NCI-H446 treated with DMSO at 0.1 percent for 48 hours (cell line): Measurements from ENCODE around the gene PDP2.
"Not testable (repeated sequence)": the region's sequence is repeated elsewhere in the genome, so short reads cannot be mapped to it uniquely, and the experiment has no call there.

Source experiments
- DNase-seq: peaks from one replicate; lab custom pipeline; 2025; lab: John Stamatoyannopoulos, UW

PDP2 gene

DNA sequence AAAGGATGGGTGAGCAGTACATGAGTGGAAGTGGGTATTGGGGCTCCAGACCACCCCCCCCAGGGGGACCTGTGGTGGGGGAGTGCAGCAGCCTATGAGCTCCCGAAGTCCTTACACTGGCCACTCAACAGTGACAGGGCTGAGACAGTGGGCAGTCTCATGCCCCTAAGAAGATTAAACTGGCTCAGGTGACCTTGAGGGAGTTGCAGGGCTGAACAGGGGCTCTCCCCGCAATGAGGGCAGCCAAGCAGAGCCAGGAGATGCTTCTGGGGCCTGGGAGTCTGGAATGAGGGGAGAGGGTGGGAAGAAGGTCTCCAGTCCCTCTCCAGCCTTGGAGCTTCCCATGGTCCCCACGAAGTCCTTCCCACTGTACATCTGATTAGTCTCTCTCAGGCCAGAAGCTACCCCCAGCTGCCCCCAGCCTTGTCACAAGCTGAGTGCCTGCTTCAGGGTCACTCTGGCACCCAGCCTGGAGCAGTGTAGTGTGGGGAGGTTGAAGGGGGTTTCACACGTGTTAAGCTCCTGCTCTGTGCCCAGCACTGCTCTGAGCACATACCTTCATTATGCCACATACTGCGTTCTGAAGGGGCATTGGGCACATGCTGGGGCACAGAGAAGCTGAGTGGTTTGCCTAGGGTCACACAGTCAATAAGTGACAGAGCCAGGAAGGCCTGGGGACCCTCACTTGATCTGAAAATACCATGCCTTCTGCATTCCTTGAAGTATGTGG lies 39.4 kb downstream of the PDP2 start:
- DNase-seq, result no peak

GRCh38 chr16:66920299-66920590 lies 39.9 kb downstream of the PDP2 start:
- DNase-seq, result no peak

- DNase-seq, result no peak
Measured at GRCh38 chr16:66920924-66921680, 40.8 kb downstream of the PDP2 start.

- DNase-seq, result no peak
Measured at GRCh38 chr16:66921729-66922450, 41.6 kb downstream of the PDP2 start.

DNA sequence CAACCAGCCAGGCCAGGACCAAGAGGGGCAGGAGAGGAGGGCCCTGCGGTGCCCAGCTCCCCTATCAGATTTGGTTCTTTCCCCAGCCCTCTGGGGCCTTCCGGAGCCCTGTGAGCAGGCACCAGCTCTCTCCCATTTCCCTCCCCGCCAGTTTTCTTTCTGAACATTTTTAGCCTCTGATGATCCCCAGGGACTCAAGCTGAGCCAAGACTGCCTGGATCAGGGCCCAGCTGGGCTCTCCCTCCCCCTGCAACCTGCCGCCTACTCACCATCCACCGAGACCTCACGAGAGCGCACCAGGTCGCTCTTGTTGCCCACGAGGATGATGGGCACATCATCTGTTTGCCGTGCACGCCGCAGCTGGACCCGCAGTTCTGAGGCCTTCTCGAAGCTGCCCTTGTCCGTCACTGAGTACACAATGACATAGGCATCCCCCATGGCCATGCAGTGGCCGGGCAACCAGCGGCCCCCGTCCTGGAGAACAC lies 43.0 kb downstream of the PDP2 start:
- DNase-seq, result peak; percentile 72

DNA sequence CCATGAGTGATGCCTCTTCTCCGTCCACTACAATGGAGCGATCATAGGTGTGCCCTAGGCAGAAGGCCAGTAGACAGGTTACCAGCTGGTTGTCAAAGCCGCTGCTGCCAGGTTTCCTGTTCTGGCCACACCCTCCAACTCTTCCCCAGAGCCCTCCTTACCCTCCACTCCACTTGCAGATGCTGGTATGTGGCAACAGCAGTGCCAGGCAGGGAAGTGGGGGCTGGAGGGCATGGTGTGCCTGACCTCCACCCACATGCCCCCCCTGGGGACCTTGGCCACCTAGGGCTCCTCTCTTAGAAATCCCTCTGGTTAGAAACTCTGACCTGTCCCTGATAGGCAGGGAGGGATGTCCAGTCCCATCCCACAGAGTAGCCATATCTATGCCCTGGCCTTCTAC lies 43.6 kb downstream of the PDP2 start:
- no peak for DNase-seq

DNA sequence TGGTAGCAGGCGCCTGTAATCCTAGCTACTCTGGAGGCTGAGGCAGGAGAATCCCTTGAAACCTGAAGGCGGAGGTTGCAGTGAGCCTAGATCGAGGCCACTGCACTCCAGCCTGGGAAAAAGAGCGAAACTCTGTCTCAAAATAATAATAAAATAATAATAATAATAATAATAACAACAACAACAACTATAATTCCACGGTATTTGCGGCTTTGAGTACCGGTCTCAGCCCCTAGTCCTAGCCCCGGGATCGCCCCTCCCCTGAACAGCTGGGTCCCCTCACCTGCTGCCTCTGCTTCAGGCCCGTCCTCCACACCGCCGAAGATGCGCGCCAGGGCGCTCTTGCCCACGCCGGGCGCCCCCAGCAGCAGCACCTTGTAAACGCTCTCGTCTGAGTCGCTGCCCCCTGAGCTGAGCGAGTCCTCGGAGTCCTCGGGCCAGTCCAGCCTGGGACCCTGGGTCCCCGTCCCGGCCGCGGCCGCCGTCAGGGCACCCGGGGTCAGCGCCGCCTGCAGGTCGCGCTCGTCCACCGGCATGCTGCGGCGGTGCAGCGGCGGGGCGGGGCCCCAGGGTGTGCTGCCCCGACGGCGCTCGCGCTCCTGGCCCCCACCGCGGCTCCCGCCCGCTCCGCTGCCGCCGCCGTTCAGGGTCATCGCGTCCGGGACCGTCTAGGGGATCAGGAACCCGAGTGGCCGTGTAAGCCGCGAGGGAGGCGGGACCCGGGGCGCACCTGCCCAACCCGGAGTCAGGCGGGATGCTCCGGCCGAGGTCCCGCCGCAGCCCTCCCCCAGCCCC lies 44.4 kb downstream of the PDP2 start:
- no peak for DNase-seq

DNA sequence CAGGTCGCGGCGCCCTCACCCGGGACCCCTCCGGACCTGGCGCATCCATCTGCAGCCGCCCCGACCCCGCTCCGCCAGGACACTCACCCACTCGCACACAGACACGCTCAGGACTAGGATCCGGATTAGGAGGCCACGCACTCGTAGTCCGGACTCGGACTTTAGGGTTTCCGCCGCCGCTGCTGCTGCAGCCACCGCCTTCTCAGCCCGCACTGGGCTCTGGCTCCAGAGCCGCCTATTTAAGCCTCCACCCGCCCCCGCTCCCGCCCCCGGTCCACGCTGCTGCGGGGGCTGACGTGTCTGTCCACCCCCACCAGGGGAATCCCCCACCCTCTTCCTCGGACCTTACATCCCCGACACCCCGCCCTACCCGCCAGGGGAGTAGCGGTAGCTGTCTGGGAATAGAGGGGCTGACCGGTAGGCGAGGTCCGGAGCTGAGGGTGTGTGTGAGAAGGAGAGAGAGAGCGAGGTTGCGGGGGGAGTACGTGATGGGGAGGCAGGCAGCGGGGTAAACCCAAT lies 45.1 kb downstream of the PDP2 start, which contains the start of gene RRAD:
RRAD (minus strand) TSS at position 214 of the 519 bp plus-strand sequence. CDS start 356 bp downstream, outside the sequence.
- no peak for DNase-seq

- DNase-seq, result peak; percentile 14
Measured at GRCh38 chr16:66926171-66926947, 46.0 kb downstream of the PDP2 start.

DNA sequence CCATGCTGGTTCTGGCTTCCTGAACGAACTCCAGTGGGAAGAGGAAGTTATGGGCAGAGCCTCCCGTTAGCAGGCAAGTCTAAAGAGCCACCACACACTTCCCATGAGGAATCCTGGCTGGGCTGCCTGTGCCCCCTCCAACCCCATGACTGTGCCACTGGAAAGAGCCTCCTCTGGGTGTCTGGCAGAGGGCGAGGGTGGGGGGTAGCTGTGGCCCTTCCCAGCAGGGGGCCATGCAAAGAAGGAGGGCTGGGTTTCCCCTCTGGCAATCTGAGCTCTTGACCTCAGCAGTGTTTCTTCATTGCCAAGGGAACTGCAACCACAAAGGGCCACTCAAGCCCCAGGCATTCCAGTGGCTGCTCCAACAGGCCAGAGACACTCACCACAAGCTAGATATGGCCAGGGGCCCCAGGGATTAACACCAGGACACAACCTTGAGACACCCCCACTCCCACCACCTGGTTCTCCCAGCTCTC lies 46.7 kb downstream of the PDP2 start:
- DNase-seq, result no peak

- no peak for DNase-seq
Measured at GRCh38 chr16:66927918-66928649, 47.8 kb downstream of the PDP2 start.

DNA sequence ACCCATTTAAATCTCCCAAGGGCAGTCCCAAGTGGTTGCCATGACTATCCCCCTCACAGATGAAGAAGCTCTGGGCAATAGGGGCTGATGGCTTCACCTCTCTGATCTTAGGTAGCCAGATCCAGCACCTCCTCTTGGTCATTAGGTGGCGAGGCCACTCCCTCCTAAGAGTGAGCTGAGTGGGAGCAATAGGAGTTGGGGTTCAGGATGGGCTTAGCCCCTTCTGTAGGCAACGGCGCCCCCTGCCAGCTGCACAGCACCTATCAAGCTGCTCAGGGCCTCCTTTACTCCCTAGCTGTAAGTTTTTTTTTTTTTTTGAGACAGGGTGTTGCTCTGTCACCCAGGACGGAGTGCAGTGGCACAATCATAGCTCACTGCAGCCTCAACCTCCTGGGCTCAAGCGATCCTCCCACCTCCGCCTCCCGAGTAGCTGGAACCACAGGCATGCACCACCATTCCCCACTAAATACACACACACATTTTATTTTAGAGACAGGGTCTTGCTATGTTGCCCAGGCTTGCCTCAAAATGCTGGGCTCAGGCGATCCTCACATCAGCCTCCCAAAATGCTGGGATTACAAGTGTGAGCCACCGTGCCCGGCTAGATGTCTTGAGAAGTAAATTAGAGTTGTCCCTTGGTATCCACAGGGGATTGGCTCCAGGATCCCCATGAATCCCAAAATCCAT lies 48.5 kb downstream of the PDP2 start:
- DNase-seq, result no peak

DNA sequence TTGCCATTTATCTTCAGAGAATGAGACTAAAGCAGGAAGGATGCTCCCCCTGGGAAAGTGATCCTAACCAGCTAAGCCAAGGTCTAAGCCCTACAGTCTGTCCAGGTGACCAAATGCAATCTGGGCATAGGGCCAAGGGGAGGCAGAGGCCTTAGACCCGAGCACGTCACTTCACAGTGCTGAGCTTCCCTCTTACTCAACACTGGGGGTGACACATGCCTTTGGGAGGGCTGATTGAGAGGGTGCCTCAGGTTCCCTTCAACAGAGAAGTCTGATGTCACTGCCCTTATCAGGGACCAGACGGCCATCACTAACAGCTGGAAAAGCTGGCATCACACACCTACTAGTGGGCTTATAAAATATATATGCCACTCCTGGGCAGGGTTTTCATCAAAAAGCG lies 49.9 kb downstream of the PDP2 start:
- DNase-seq, result no peak

DNA sequence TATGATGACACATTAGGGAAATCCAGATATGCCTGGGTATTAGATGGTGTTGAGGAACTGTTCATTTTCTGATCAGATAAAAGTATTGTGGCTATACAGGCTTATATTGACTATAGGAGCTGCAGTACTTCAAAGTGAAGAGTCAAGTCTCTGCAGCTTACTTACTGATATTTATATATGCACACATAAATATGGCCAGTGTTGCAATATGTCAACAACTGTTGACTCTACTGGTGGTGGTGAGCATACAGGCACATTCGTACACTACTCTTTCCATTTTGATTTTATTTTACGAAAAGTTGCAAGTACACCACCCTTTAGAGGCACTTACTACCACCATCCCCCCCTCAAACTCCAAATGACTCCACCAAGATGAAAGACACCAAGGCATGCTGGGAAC lies 51.4 kb downstream of the PDP2 start:
- DNase-seq, result no peak

DNA sequence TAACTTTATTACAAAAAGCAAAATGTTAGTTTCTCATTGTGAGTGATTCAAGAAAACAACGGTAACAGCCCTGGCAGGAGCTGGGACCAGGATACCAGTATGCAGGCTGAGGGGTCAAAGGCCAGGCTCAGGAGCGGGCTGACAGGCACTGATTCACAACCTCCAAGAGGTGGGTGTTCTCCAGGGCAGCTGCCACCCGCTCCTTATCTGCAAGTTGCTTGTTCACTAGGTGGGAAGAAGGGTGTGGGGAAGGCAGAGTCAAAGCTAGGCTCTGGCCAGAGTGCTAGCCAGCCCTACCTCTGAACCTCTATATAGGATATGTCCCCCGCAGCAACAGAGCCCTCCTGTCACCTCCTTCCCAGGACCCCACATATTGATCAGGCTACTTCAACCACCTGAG lies 51.8 kb downstream of the PDP2 start:
- DNase-seq, result no peak

GRCh38 chr16:66933776-66934137 lies 53.4 kb downstream of the PDP2 start:
- DNase-seq, result no peak

GRCh38 chr16:66934138-66934838 lies 54.0 kb downstream of the PDP2 start, which contains the start of gene CIAO2B:
Gene CIAO2B (minus strand): TSS chr16:66934402. CDS start chr16:66934364, 38 bp downstream.
- peak; percentile 17 for DNase-seq

- not testable (repeated sequence) for DNase-seq
Measured at GRCh38 chr16:66934839-66935313, 54.6 kb downstream of the PDP2 start.
